ENCODE results near the gene CATSPERD. TPM values are rescaled to one million over a fixed set of nuclear protein-coding genes. Genes with fewer than 3 reads are reported as not detected.
A peak's percentile ranks its signal among the peaks of the same experiment; 100 is the strongest.

Gene CATSPERD
- total RNA-seq, 1 donor from 2014 or later, result 0.41 TPM

GRCh38 chr19:5826531-5827341 is 106.3 kb downstream of the CATSPERD start:
- no peaks in the 10 kb centered on the region for H3K9me3 Mint-ChIP-seq
- H3K27me3 Mint-ChIP-seq, result no peaks in the 10 kb centered on the region
- TF ChIP-seq CTCF (conservative IDR thresholded peaks at IDR 0.05), result peak; percentile 23
- H3K4me1 Mint-ChIP-seq (ENCODE audit: unreplicated experiment), result no peaks in the 10 kb centered on the region
- peak overlapping the region; percentile 85 for H3K27ac Mint-ChIP-seq
- no peak for DNase-seq (ENCODE audit: extremely low spot score, unreplicated experiment)
- no peaks in the 10 kb centered on the region for H3K36me3 Mint-ChIP-seq
- H3K4me3 Mint-ChIP-seq, result peak overlapping the region; percentile 90

GRCh38 chr19:5827342-5827890 is 107.0 kb downstream of the CATSPERD start:
- no peak for TF ChIP-seq CTCF (conservative IDR thresholded peaks at IDR 0.05)
- peak overlapping the region; percentile 85 for H3K27ac Mint-ChIP-seq
- H3K4me3 Mint-ChIP-seq, result peak overlapping the region; percentile 90
- no peaks in the 10 kb centered on the region for H3K27me3 Mint-ChIP-seq
- H3K4me1 Mint-ChIP-seq (ENCODE audit: unreplicated experiment), result no peaks in the 10 kb centered on the region
- no peaks in the 10 kb centered on the region for H3K9me3 Mint-ChIP-seq
- no peaks in the 10 kb centered on the region for H3K36me3 Mint-ChIP-seq
- DNase-seq (ENCODE audit: extremely low spot score, unreplicated experiment), result no peak

- peak overlapping the region; percentile 99 for H3K4me3 Mint-ChIP-seq
- no peaks in the 10 kb centered on the region for H3K9me3 Mint-ChIP-seq
- H3K27me3 Mint-ChIP-seq, result no peaks in the 10 kb centered on the region
- DNase-seq (ENCODE audit: extremely low spot score, unreplicated experiment), result peak; percentile 99
- no peaks in the 10 kb centered on the region for H3K36me3 Mint-ChIP-seq
- H3K4me1 Mint-ChIP-seq (ENCODE audit: unreplicated experiment), result no peaks in the 10 kb centered on the region
- no peak for TF ChIP-seq CTCF (conservative IDR thresholded peaks at IDR 0.05)
- H3K27ac Mint-ChIP-seq, result peak overlapping the region; percentile 96
Observed at GRCh38 chr19:5827891-5828660, 107.6 kb downstream of the CATSPERD start.

Other genes starting within 250 kb of the CATSPERD start
- gene TINCR, start 152.7 kb upstream of the CATSPERD start, total RNA-seq (ENCODE audit: low replicate concordance), result 9.0 and 52.4 TPM in 2 replicates
- gene SAFB2, start 97.9 kb upstream of the CATSPERD start, total RNA-seq (ENCODE audit: low replicate concordance), result 60.9 and 93.4 TPM in 2 replicates
- gene SAFB, start 97.6 kb upstream of the CATSPERD start, total RNA-seq (ENCODE audit: low replicate concordance), result 103 and 127 TPM in 2 replicates
- gene MICOS13, start 40.1 kb upstream of the CATSPERD start, total RNA-seq (ENCODE audit: low replicate concordance), result 42.2 and 50.0 TPM in 2 replicates
- 6.2 and 11.0 TPM in 2 replicates for gene HSD11B1L, start 39.6 kb upstream of the CATSPERD start, total RNA-seq (ENCODE audit: low replicate concordance)
- 1,016 and 1,024 TPM in 2 replicates for gene RPL36, start 30.3 kb upstream of the CATSPERD start, total RNA-seq (ENCODE audit: low replicate concordance)
- gene LONP1, start 491 bp upstream of the CATSPERD start, total RNA-seq (ENCODE audit: low replicate concordance), result 68.0 and 74.0 TPM in 2 replicates
- 3.3 and 5.2 TPM in 2 replicates for gene PRR22, start 64.1 kb downstream of the CATSPERD start, total RNA-seq (ENCODE audit: low replicate concordance)
- gene DUS3L, start 70.5 kb downstream of the CATSPERD start, total RNA-seq (ENCODE audit: low replicate concordance), result 38.6 and 45.0 TPM in 2 replicates
- 2.8 and 5.4 TPM in 2 replicates for gene NRTN, start 84.4 kb downstream of the CATSPERD start, total RNA-seq (ENCODE audit: low replicate concordance)
- 0.87 and 1.4 TPM in 2 replicates for gene FUT6, start 119.1 kb downstream of the CATSPERD start, total RNA-seq (ENCODE audit: low replicate concordance)
- gene FUT3, start 130.8 kb downstream of the CATSPERD start, total RNA-seq (ENCODE audit: low replicate concordance), result 6.6 and 16.3 TPM in 2 replicates
- gene FUT5, start 149.9 kb downstream of the CATSPERD start, total RNA-seq (ENCODE audit: low replicate concordance), result 0.17 TPM in 1 of 2 replicates, not detected in the other
- 253 and 265 TPM in 2 replicates for gene NDUFA11, start 183.2 kb downstream of the CATSPERD start, total RNA-seq (ENCODE audit: low replicate concordance)
- gene VMAC, start 184.2 kb downstream of the CATSPERD start, total RNA-seq (ENCODE audit: low replicate concordance), result 7.1 and 7.4 TPM in 2 replicates
- 13.9 and 14.1 TPM in 2 replicates for gene CAPS, start 193.6 kb downstream of the CATSPERD start, total RNA-seq (ENCODE audit: low replicate concordance)

All from type B pancreatic cell (in vitro differentiated cells).